ENCODE measurements around the gene PRMT1. TPM values are rescaled to one million over a fixed set of nuclear protein-coding genes. Genes with fewer than 3 reads are reported as not detected.

PRMT1 gene
- total RNA-seq, 1 experiment from 2014 or later: 219 TPM

GRCh38 chr19:49664171-49665035, 12.7 kb upstream of the PRMT1 start:
- Histone ChIP-seq H3K4me3 (ENCODE audit: low read depth in 2 of 2, low read length in 2 of 2) (peak overlapping the region; percentile 71 to 95), H3K27me3 (ENCODE audit: control insufficient read depth, insufficient read depth, low read length) (no peaks in the 10 kb centered on the region), H3K36me3 (ENCODE audit: control insufficient read depth, insufficient read depth, low read length) (peaks cover 10% of the 10 kb centered on the region; the same call in 1 of the 2 replicates), H3K9me3 (ENCODE audit: control insufficient read depth, insufficient read depth, low read depth, low read length) (no peaks in the 10 kb centered on the region), H3K27ac (ENCODE audit: low read length) (peak overlapping the region; percentile 90), H3K4me1 (ENCODE audit: control insufficient read depth, insufficient read depth, low read length) (peaks cover 2% of the 10 kb centered on the region; the same call in 1 of the 2 replicates)
- BruUV-seq (replicated peaks): TSS peak; percentile 88
- no peak for TF ChIP-seq CTCF (IDR thresholded peaks at IDR 0.05)
- TF ChIP-seq SIN3A (IDR thresholded peaks at IDR 0.05; ENCODE audit: borderline replicate concordance, insufficient read depth, low read depth, low read length): 0 out of 2 replicates have a peak, but pooled peaks have one; percentile 54
- TF ChIP-seq REST (IDR thresholded peaks at IDR 0.05; ENCODE audit: insufficient read depth in 1 of 2, low read depth in 2 of 2, low read length in 1 of 2): no peak
- TF ChIP-seq TCF7L2 (IDR thresholded peaks at IDR 0.05; ENCODE audit: low read depth, low read length): no peak
- peak; percentile 81 for TF ChIP-seq POLR2AphosphoS5 (IDR thresholded peaks at IDR 0.05; ENCODE audit: low read depth, low read length)
- ChIA-PET CTCF (interaction anchor here (0.8 kb wide), 1 partner anchor 8 kb away, joined by 6 read pairs; no protein-coding TSS in a partner anchor), POLR2A (interaction anchor here (0.6 to 0.8 kb wide), 3 partner anchors 12 to 189 kb away, joined by 3 to 5 read pairs (median 4); partner anchors contain the start of genes PRMT1 and RRAS)
- ATAC-seq (peak; percentile 77), DNase-seq (ENCODE audit: low read depth, low spot score) (no peak)
- intact Hi-C loops (cut with micrococcal nuclease; ENCODE audit: unreplicated experiment) (no loop called here), in situ Hi-C loops (cut with HindIII; ENCODE audit: low pct_unique_long_range_greater_than_20kb, low sequenced_read_pairs) (no loop called here)

GRCh38 chr19:49665036-49665350, 12.1 kb upstream of the PRMT1 start:
- Histone ChIP-seq H3K27me3 (ENCODE audit: control insufficient read depth, insufficient read depth, low read length) (no peaks in the 10 kb centered on the region), H3K27ac (ENCODE audit: low read length) (peak overlapping the region; percentile 90), H3K9me3 (ENCODE audit: control insufficient read depth, insufficient read depth, low read depth, low read length) (no peaks in the 10 kb centered on the region), H3K4me3 (ENCODE audit: low read depth in 2 of 2, low read length in 2 of 2) (peak overlapping the region; percentile 71 to 95), H3K4me1 (ENCODE audit: control insufficient read depth, insufficient read depth, low read length) (peaks cover 2% of the 10 kb centered on the region; the same call in 1 of the 2 replicates), H3K36me3 (ENCODE audit: control insufficient read depth, insufficient read depth, low read length) (peaks cover 10% of the 10 kb centered on the region; the same call in 1 of the 2 replicates)
- in situ Hi-C loops (cut with HindIII; ENCODE audit: low pct_unique_long_range_greater_than_20kb, low sequenced_read_pairs): no loop called here
- DNase-seq (ENCODE audit: low read depth, low spot score) (no peak), ATAC-seq (no peak)
- ChIA-PET POLR2A (interaction anchor here (0.8 kb wide), 1 partner anchor 12 kb away, joined by 5 read pairs; the partner anchor contains the start of gene PRMT1), CTCF (no interaction called here)
- no TSS peak for BruUV-seq (replicated peaks)
- TF ChIP-seq CTCF (IDR thresholded peaks at IDR 0.05) (no peak), POLR2AphosphoS5 (IDR thresholded peaks at IDR 0.05; ENCODE audit: low read depth, low read length) (no peak; the same call in 1 of the 2 replicates), TCF7L2 (IDR thresholded peaks at IDR 0.05; ENCODE audit: low read depth, low read length) (no peak), REST (IDR thresholded peaks at IDR 0.05; ENCODE audit: insufficient read depth in 1 of 2, low read depth in 2 of 2, low read length in 1 of 2) (no peak), SIN3A (IDR thresholded peaks at IDR 0.05; ENCODE audit: borderline replicate concordance, insufficient read depth, low read depth, low read length) (no peak)
- intact Hi-C loops (cut with micrococcal nuclease; ENCODE audit: unreplicated experiment): no loop called here
